Activated gamma-delta T cell (primary cell): Measurements from ENCODE around the gene GSTM3.
"Not testable (repeated sequence)": the region's sequence is repeated elsewhere in the genome, so short reads cannot be mapped to it uniquely, and the experiment has no call there.

Experiments used
- DNase-seq: peaks from one replicate; lab custom pipeline; 2025; lab: John Stamatoyannopoulos, UW

The GSTM3 gene

DNA sequence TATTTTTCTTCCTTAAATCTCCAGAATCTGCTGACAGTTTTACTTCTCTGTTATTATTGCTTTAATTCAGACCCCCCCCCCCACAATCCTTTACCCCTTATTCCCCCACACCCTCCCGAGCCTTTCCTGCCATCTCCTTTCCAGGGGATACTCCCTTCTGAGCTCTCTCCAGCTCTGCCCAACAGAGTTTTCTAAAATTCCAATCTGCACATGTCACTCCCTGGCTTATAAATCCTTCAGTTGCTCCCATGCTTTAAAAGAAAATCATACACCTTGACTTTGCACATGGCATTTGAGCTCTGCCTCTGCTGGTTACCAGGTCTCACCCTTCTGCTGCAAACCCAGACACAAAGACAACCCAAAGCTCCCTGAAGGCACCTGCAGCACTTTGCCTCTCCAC lies 34.6 kb upstream of the GSTM3 start:
- DNase-seq: no peak

DNA sequence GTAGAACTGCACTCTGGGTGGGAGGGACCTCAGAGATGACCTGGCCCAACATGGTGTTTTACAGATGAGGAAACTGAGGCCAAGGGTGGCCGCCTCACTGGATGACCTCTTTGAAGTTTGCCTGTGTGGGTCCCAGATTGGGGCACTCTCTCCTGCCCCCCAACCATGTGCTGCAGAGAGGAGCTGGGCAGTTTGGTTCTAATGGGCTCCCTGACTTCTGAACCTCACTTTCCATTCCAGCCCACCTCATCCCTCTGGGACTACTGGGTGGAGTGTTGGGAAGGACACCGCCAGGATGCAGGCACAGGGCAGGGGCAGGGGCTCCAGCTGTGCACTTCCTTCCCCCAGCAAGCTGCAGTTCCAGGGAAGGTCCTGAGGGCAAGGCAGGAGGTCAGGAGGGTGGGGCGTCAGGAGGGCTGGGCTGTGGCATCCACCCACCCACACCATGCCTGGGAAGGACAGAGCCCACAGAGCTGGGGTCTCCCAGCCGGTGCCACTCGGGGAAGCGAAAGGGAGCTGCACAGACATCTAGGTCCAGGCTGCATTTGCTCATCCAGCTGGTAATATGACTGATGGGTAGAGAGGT lies 33.2 kb upstream of the GSTM3 start:
- no peak for DNase-seq

DNA sequence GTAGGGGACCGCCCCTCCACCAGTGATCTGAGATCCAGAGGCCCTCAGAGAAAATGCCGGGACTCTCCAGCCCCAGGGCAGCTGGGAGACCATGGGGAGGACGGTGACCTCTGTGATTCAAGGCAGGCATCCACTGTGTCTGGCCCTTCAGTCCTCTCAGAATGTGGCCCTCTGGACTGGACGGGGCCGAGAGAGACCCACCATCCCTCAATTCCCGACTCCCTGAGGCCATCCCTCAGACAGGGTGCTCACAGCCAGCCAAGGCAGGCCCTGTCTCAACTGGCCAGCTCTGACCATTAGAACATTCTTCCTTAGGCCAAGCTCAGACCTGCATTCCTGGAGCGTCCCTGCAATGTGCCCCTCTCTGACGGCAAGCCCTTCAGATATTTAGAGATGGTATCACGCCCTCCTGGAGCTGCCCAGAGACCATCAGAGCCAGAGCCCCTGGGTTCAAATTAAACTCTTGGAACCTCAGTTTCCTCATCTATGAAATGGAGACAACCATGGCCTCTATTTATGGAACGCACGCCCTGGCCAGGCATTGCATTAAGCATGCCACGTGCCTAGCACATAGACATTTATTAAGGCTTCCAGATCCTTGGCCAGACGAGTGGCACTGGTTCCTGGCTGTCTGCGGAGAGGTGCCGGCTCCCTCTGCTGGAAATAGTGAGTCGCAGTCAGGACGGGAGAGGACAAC lies 32.5 kb upstream of the GSTM3 start:
- DNase-seq: no peak

DNA sequence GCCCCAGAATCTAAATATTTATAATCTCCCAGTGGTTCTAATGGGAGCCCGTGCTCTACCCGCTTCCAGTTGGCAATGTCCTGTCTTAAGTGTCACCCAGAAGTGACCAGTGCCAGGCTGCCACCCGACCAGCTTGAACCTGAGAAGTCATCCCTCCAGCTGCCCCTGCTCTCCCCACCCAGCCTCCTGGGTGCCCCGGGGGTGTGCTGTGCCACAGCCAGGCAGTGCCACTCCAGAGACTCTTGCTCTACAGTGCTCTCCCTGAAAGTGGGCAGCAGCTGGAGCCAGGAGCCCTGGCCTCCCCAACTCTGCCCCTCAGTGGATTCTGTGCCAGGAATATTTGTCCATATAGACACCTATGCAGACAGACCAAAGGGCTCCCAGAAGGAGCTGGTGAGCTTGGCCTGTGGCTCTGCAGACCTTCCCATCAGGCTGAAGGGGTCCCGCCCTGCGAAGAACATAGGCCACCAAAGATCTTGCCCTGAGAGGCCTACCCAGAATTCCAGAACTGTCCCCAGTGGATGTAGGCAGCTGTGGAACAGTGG lies 31.9 kb upstream of the GSTM3 start:
- DNase-seq: no peak

DNA sequence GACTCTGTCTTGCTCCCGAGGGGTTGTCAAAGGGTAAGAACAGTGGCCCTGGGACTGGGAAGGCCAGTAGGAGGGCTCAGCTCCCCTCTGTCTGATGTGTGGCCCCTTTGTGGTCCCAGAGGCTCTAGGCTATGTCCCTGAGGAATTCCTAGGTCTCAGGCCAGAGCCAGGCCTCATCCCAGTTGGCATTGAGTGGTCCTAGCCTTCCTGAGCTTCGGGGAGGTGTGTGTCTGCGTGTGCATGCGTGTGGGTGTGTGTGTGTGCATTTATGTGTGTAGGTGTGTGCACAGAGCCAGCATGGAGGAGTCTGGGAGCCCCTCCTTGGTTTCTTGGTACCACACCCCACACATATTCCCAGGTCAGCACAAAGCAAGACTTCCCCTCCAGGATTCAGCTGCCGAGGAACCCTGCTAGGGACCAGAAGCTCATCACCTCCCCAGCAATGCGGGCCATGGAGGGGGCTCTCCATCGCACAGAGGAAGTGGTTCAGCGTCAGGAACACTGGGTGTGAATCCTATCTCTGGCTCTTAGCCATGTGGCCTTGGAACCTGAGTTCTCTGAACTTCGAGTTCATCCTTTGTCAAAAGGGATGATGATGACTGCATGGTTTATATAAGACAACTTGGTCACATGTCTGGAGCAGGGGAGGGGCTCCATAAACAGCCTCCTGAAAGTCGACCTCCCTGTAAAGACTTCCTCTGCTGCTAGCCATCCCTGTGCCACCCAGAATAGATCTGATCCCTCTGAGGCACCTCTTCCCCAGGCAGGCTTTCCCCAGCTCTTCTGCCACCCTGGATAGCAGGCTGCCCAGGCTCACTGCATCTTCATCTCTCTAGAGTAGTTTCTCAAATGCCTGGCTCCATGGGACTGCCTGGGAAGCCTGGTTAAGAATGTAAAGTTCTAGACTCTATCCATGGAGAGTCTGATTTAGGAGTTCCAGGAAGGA lies 31.1 kb upstream of the GSTM3 start:
- DNase-seq: no peak

DNA sequence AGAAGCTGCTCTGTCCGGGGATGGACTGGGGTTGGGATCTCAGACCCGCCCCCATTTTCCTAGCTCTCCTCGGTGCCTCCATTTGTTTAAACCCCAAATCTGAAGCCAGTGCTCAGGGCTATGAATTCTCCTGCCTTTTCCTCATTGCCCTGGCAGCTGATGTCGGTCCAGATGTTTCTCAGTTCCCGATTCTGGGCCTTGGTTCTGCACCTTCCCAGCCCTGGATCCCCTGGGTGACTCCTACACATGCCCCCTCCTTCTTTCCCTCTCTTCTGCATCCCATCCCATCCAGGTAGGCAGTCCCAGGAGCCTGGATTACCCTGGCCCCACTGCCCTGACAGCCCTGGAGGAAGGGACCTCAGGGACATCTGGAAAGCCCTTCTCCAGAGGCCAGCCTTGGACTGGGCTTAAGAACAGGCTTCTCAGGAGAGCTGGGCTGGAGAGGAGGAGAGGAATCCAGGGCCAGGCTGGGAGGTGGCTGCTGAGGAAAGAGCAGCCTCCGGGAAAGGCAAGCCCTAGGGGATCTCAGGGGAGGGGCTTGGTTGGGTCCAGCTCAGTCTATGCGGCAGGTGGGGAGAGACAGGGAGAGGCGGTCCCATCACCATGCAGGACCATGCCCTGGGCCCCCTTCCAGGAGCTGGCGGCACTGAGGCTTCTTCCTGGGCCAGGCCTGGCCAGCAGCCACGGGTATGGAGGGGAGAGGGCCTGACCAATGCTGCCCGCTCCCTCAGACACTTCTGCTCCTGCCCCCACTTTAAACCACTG lies 29.7 kb upstream of the GSTM3 start:
- no peak for DNase-seq

DNA sequence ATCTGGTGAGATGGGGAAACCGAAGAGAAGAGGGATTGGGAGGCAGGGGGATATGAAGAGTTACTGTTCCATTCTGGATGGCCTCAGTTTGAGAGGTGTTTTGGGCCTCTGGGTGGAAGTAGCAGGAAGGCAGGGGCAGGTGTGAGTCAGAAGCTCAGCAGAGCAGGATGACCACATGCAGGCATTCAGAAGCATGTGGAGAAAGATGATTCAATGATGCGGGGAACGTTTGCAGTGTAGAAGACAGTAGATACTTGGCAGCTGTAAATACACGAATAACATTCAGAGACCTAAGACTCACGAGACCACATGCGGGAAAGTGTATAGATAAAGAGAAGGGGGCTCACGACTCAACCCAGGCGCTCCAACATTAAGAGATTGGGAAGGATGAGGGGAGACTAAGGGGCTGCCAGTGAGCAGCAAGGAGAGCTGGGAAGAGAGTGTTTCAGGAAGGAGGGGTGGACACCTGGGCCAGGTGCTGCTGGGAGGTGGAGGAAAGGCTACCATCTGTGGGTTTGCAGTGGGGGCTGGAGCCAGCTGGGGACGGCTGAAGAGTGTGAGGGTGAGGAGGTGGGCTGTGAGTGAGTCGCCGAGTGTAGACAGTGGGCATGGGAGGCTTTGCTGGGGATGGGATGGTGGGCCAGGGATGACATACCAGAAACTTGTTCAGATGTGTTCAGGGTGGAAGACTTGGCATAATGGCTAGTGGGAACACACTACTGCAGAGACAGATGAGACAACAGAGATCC lies 28.7 kb upstream of the GSTM3 start:
- DNase-seq: no peak

DNA sequence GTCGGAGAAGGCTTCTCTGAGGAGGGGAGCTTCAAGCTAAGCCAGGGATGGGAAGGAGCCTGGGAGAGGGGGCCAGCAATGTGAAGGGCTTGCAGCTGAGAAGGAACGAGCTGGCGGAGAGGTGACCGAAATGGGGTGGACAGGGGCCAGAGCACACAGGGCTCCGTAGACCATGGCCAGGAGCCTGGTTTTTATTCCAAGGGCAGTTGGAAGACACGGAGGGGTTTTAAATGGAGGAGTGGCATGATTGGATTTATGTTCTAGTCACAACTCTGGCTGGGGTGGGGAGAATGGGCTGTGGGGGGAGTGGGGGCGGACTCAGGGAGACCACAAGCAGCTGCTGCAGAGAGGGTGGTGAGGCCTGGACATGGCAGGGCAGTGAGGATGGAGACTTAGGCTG lies 28.0 kb upstream of the GSTM3 start:
- no peak for DNase-seq

DNA sequence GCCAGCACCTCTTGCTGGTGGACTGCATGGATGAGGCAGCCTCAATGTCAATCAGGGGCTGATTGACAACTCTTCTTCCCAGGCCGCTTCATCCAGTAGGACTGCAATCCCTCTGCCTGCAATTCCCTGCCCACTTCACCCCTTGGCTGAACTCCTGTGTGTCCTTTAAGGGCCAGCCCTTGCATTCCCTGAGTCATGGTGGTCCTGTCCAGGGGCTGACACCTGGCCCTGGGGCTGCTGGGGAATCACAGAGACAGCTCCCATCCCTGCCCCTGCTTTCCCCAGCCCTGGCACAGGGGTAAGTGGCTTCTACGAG lies 27.5 kb upstream of the GSTM3 start:
- no peak for DNase-seq

DNA sequence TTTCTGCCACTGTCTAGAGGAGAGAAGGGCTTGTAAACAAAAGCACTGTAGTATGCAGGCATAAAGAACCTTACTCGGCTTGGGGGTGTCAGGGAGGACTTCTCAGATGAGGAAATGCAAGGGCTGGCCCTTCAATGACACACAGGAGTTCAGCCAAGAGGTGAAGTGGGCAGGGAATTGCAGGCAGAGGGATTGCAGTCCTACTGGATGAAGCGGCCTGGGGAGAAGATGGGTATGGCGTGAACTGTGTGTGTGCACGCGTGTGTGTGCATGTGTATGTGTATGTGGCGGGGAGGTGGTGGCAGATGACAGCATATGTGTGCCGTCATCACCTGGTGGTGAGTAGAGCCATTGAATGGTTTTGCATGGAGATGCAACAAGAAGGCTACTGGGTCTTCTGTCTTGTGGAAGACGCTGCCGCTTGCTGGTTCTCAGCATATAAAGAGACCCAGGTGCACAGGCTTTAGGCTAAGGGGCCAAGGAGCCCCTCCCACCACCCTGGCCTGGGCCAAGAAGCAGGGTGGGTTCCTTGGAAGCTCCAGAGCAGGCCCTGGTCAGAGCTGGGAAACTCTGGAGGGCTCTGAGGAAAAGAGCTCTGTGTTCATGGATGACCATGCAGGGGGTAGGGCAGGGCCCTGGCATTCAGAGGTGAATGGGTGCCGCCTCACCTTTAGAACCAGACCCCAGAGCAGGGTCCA lies 26.9 kb upstream of the GSTM3 start:
- no peak for DNase-seq

DNA sequence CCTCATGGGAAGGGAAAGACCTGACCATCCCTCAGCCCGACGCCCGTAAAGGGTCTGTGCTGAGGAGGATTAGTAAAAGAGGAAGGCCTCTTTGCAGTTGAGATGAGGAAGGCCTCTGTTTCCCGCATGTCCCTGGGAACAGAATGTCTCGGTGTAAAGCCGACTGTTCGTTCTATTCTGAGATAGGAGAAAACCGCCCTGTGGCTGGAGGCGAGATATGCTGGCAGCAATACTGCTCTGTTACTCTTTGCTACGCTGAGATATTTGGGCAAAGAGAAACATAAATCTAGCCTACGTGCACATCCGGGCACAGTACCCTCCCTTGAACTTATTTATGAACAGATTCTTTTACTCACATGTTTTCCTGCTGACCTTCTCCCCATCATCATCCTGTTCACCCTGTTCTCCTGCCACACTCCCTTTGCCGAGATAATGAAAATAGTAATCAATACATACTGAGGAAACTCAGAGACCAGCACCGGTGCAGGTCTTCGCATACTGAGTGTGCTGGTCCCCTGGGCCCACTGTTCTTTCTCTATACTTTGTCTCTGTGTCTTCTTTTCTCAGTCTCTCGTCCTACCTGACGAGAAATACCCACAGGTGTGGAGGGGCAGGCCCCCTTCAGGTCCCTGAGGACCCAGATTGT lies 26.3 kb upstream of the GSTM3 start:
- not testable (repeated sequence) for DNase-seq

DNA sequence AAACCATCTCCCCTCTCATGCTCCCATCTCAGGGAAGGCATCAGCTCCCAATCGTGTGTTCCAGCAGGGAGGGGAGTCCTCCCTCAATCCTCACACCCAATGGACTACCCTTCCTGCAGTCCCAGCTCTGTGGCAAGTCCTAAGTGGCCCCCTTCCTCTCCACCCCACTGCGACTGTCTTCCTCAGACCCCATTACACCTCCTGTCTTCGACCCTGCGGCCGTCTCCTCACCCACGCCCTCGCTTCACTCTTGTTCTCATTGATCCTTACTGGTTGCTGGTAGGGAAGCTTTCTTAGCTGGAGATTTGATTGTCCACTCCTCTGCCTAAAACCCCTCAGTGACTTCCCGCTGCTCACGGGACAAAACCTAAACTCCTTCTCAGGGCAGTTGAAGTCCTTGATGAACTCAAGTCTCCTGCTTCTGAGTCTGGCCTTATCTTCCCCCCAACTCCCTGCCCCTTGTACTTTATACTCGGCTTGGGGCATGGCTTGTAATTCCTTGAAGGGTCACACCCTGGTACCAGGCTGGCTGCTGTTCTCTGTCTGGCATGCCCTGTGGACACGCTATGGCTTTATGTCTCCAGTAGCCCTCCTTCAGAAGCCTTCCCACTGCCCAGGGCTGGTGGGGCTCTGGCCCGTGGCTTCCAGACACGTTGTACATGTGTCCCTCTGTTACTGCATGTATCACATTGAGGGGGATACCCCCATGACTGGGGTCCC lies 25.2 kb upstream of the GSTM3 start:
- DNase-seq: no peak

DNA sequence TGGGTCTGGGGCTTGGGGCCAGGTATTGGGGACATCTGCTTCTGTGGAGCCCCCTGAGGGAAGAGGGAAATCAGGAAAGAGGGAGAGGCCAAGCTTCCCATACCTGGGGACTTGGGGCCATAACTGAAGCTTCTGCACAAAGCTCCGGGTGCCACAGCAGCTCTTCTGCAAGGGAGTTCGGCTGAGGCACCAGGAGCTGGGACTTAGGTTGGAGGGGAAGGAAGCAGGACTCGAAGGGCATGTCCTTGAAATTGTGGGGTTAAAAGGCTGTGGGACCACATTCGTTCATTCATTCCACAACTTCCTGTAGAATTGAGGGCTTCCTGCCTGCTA lies 24.6 kb upstream of the GSTM3 start:
- DNase-seq: no peak

DNA sequence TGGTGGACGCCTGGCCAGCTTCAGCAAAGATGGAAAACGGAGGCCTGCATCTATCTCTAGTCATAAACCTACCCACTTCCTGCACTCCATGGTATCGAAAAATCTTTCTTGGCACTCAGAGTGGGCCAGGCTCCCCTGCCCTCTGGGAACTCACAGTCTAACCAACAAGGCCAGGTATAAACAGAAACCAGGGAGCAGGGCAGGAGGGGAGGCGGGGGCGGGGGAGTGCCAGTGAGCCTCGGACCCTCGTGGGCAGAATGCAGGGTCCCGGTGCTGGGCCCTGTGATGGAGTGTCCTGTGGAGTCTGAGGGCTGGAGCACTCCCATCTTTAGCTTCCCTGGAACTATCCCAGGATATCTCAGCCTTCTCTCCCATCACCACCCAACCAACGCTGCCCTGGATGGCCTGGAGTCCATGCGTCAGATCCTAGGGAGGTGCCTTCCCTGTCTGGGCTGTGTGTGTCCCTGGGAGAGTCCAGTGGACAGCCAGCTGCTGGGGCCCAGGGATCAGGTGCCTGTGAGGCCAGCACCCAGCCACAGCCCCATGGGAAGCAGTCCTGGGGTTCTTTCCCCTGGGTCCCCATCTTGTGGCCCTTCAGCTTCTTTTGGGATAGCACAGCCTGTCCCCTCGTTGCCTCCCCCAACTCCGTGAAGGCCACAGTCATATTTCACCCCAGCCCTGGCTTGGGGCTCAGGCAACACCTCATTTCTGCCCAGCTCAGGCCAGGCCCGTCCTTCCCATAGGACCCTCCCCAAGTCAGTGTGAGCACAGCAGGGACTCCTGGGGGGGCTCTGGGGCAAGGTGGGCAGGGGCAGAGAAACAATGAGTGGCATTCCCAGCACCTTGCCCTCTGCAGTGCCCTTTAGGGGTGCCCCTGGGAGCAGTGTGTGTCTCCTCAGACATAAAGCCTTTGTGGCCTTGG lies 24.0 kb upstream of the GSTM3 start:
- no peak for DNase-seq

DNA sequence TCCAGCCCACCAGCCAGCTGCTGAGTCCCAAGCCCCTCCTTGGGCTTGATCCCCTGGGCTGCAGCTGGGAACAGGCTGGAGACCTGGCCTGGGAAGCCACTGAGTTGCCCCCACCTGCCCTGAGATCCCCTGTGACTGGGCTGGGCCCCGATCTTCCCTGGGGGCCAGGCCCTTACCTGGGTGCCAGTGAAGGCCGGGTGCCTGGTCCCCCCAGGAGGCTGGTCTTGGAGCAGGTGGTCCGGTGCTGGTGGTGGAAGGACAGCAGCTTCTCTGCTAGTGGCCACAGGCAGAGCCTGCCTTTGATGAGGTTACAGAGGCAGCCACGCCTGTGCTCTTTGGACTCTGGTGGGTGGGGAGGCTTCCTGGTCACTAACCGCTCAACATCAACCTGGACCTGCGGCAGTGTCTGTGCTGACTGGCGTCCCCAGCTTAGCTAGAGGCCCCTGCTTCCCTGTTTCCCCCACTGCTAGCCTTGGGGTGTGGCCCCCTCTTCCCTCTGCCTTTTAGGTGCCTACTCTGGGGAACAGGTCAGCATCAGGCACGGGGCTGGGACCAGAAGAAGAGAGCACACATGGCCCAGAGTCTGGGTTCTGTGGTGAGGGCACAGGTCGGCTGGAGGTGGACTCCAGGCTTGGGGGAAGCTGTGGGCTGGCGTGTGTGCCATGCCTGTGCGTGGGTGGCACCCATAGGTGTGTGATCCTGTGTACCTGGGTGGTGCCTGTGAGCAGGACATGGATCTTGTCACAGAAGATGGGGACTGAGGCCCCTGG lies 23.0 kb upstream of the GSTM3 start, which contains the start of gene EPS8L3:
EPS8L3 (minus strand) TSS at position 278 of the 770 bp plus-strand sequence. CDS start 2,174 bp downstream, outside the sequence.
- DNase-seq: no peak

DNA sequence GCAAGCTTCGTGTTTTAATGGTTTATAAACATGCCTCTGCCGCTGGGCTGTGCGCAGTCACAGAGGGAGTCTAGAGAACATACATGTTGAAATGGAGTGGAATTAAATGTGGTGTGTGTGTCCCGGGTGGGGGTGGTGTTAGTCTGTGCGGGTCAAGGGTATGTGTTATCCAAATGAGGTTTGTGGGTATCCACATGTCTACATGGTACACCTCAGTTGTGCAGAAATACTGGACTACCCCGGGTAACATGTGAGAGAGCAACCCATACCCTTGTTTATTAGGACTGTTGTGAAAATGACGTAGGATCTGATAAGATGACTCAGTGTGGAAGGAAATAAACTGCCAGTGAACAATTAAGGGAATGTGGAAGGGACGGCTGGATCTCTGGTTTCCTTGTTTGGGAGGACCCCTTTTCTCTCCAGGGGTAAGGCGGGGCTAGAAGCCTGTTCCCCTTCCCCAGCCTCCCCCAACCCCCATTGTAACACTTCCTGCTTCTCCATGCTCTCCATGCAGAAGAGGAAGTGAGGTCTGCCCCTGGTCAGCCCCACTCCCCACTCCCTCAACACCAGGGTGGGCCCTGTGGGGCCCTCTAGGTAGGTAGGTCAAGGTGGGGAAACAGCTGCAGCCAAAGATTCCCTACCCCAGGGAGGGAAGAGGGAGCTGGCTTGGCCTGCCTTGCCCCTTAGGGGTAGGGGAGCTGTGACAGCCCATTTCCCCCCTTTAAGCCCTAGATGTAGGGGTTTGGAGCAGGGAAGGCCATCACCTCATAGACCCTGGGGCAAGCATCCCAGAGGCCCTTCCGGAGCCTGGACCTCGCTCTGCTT lies 22.2 kb upstream of the GSTM3 start:
- DNase-seq: no peak
